A673 (cell line): ENCODE data around the gene ITPKC.

ENCODE experiments used
- CTCF ChIP-seq: fragments of 300-800, 200-600 bp; sonication (generic); conservative IDR thresholded peaks from 2 replicates; pipeline ENCODE4 v1.5.1; 2017; ENCODE audit warnings: low read depth, mild to moderate bottlenecking, antibody characterized with exemption, low read length, moderate library complexity, mixed read lengths
- EZH2 ChIP-seq: fragments of 200-600 bp; sonication (generic); IDR thresholded peaks from 2 replicates; pipeline ENCODE4 v1.6.1; 2017; ENCODE audit warnings: borderline replicate concordance, low read depth, mild to moderate bottlenecking, mixed read lengths, antibody characterized with exemption, low read length; ENCODE audit not compliant: poor library complexity, severe bottlenecking

GRCh38 chr19:40741527-40742390 lies 24.8 kb downstream of the ITPKC start:
- TF ChIP-seq CTCF (no peak), EZH2 (no peak)
